Measurements from ENCODE around the gene TBC1D2B. TPM values are rescaled to one million over a fixed set of nuclear protein-coding genes. Genes with fewer than 3 reads are reported as not detected.
A peak's percentile ranks its signal among the peaks of the same experiment; 100 is the strongest.
"Not testable (repeated sequence)": the region's sequence is repeated elsewhere in the genome, so short reads cannot be mapped to it uniquely, and the experiment has no call there.

The TBC1D2B gene
- total and polyA plus RNA-seq, 2 donors, result 31.6 to 55.0 TPM

- DNase-seq (ENCODE audit: extremely low spot score), result no peak
- WGBS, result 90% methylated on average over 15 of the region's 15 CpGs
- Histone ChIP-seq H3K36me3 (ENCODE audit: insufficient read depth) (peaks cover 1% of the 10 kb centered on the region), H3K4me3 (ENCODE audit: low read depth, low read length) (no peak overlapping the region), H3K27ac (ENCODE audit: low read depth) (no peak overlapping the region), H3K4me1 (ENCODE audit: insufficient read depth) (no peaks in the 10 kb centered on the region)
Measured at GRCh38 chr15:77999486-77999885, 78.0 kb downstream of the TBC1D2B start.

GRCh38 chr15:77998592-77998991 is 78.9 kb downstream of the TBC1D2B start:
- no peak overlapping the region for H3K27ac ChIP-seq (ENCODE audit: low read depth)
- H3K4me1 ChIP-seq (ENCODE audit: insufficient read depth), result no peaks in the 10 kb centered on the region
- no peak overlapping the region for H3K4me3 ChIP-seq (ENCODE audit: low read depth, low read length)
- no peak for DNase-seq (ENCODE audit: extremely low spot score)
- H3K36me3 ChIP-seq (ENCODE audit: insufficient read depth), result peaks cover 1% of the 10 kb centered on the region
- 93% methylated on average over 8 of the region's 8 CpGs for WGBS

GRCh38 chr15:77997761-77998554 is 79.6 kb downstream of the TBC1D2B start:
- not testable (repeated sequence) for H3K36me3 ChIP-seq (ENCODE audit: insufficient read depth)

DNA sequence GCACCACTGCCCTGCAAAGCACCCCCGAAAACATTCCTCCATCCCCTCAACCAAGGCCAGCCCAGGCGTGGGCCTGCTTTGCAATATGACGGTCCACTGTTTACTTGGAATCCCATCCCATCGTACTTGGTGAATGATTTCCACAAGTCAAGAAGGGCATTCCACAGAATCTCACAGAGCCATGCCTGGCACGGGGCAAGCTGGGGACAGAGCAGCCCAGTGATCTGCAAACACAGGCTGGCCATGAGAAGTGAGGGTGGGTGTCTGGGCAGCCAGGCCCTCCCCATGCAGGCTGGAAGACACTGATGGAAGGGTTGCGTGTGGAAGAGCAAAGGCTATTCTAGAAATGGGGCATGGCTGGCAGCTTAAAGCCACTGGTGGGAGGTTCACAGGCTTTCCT is 80.3 kb downstream of the TBC1D2B start:
- not testable (repeated sequence) for H3K4me1 ChIP-seq (ENCODE audit: insufficient read depth); H3K4me3 ChIP-seq (ENCODE audit: low read depth, low read length); H3K36me3 ChIP-seq (ENCODE audit: insufficient read depth); H3K27ac ChIP-seq (ENCODE audit: low read depth); DNase-seq (ENCODE audit: extremely low spot score)
- WGBS, result 88% methylated on average over 6 of the region's 6 CpGs

More at GRCh38 chr15:77997761-77998554, 79.6 kb downstream of the TBC1D2B start:
- H3K4me3 ChIP-seq (ENCODE audit: low read depth, low read length); H3K27ac ChIP-seq (ENCODE audit: low read depth); H3K4me1 ChIP-seq (ENCODE audit: insufficient read depth); DNase-seq (ENCODE audit: extremely low spot score): not testable (repeated sequence)
- 92% methylated on average over 23 of the region's 23 CpGs for WGBS

- not testable (repeated sequence) for H3K36me3 ChIP-seq (ENCODE audit: insufficient read depth); DNase-seq (ENCODE audit: extremely low spot score); H3K4me3 ChIP-seq (ENCODE audit: low read depth, low read length); H3K4me1 ChIP-seq (ENCODE audit: insufficient read depth); H3K27ac ChIP-seq (ENCODE audit: low read depth)
- WGBS, result 57% methylated on average over 4 of the region's 4 CpGs
Measured at GRCh38 chr15:77996713-77997171, 80.8 kb downstream of the TBC1D2B start.

DNA sequence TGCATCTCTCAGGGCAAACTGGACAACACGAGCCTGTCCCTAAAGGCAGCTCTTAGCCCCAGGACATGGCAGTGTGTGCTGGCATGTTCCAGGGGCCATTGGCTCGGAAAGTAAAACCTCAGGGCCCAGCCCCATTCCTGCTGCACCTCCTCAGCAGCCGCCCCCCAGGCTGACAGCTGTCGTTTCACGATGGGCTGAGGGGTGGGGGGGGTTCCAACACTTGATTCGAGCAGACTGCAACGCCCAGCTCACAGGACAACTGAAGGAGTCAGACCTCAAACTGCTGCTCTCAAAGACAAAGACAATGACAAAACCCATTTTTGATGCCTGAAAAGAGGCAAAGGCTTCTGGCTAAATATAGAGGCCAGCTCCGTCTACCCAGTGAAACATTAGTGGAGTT is 81.3 kb downstream of the TBC1D2B start:
- H3K4me1 ChIP-seq (ENCODE audit: insufficient read depth); H3K4me3 ChIP-seq (ENCODE audit: low read depth, low read length); DNase-seq (ENCODE audit: extremely low spot score); H3K27ac ChIP-seq (ENCODE audit: low read depth); H3K36me3 ChIP-seq (ENCODE audit: insufficient read depth): not testable (repeated sequence)
- WGBS, result 65% methylated on average over 8 of the region's 8 CpGs

DNA sequence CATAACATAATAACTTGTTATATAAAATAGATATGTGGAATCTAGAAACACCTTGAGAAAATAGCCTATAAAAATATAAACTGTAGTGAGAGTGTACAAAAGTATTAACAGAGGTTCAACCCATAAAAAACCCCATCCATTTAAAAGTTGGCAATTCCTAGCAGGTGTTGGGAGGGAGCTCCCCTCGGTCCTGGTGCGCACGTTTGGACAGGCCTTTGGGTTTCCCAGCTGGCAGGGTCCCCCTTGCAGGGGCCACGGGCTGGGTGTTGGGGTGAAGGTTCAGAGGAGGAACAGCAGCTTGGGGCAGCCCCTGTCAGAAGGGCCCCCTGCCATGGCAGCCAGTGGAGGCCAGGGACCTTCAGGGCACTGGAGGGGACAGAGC is 82.0 kb downstream of the TBC1D2B start:
- not testable (repeated sequence) for DNase-seq (ENCODE audit: extremely low spot score); H3K27ac ChIP-seq (ENCODE audit: low read depth); H3K36me3 ChIP-seq (ENCODE audit: insufficient read depth); H3K4me1 ChIP-seq (ENCODE audit: insufficient read depth); H3K4me3 ChIP-seq (ENCODE audit: low read depth, low read length)
- 60% methylated on average over 4 of the region's 4 CpGs for WGBS

- not testable (repeated sequence) for H3K36me3 ChIP-seq (ENCODE audit: insufficient read depth); DNase-seq (ENCODE audit: extremely low spot score); H3K27ac ChIP-seq (ENCODE audit: low read depth); H3K4me3 ChIP-seq (ENCODE audit: low read depth, low read length); H3K4me1 ChIP-seq (ENCODE audit: insufficient read depth)
- WGBS, result 47% methylated on average over 15 of the region's 15 CpGs
Measured at GRCh38 chr15:77994893-77995536, 82.5 kb downstream of the TBC1D2B start.

DNA sequence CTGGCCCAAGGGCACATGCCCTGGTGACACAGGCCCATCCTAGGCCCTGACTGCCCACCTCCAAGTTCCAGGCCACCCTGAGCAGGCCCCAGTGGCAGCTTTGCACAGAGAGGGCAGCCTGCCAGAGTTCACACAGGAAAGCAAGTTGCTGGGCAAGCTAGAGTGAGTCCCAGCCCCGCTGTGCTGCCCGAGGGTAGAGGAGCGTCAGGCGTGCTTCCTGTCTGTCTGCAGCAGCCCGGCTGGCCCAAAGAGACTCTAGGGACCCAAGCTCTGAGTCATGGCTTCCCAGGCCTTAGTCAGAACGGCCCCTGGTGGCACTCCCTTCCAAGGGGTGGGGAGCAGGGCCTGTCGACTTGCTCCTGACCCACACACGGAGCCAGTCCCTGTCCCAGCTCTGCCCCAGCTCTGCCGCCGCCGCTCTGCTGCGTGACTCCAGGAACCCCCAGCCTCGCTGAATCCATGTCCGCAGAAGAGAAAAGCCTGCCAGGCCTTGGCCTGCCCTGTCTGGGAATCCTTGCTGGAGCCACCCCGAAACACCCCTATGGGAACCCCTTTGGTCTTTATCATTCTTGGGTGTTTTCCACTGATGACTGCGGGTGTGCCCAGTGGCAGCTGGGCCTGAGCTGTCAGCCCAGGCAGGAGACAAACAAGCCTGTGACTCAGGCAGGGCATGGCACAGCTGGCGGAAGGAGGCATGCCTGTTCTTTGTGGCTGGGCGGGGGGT is 83.4 kb downstream of the TBC1D2B start:
- H3K36me3 ChIP-seq (ENCODE audit: insufficient read depth); DNase-seq (ENCODE audit: extremely low spot score); H3K4me3 ChIP-seq (ENCODE audit: low read depth, low read length); H3K4me1 ChIP-seq (ENCODE audit: insufficient read depth): not testable (repeated sequence)
- H3K27ac ChIP-seq (ENCODE audit: low read depth), result peak overlapping the region; percentile 66
- 37% methylated on average over 18 of the region's 18 CpGs for WGBS

DNA sequence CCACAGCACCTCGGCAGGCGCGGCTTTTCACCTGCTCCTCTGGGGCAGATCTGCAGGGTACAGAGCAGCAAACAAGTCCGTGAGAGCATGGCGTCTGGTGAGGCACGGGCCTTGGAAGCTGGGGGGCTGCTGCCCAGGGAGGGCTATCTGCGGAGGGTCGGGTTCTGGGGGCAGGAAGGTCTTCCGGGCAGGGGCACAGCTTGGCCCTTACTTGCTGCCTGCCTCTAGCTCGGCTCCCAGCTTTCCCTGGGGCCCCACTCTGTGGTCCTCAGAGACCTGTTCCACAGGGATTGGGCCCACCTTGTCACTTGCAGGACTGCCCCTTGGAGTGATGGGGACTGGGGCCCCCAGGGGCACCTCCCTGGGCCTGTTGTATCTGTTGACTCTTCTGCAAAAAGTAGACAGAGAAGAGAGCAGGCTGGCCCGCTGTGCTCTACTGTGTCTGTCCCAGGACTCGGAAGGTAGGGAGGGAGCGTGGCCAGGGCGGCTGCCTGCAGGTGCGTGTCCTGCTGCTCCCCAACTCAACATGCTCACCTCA is 84.1 kb downstream of the TBC1D2B start:
- DNase-seq (ENCODE audit: extremely low spot score), result no peak
- H3K4me1 ChIP-seq (ENCODE audit: insufficient read depth), result peaks cover 4% of the 10 kb centered on the region

GRCh38 chr15:77992356-77993222 is 84.9 kb downstream of the TBC1D2B start:
- DNase-seq (ENCODE audit: extremely low spot score), result no peak
- peaks cover 4% of the 10 kb centered on the region for H3K4me1 ChIP-seq (ENCODE audit: insufficient read depth)
- H3K4me3 ChIP-seq (ENCODE audit: low read depth, low read length), result no peak overlapping the region
- peak overlapping the region; percentile 67 for H3K27ac ChIP-seq (ENCODE audit: low read depth)
- WGBS, result 69% methylated on average over 26 of the region's 28 CpGs
- no peaks in the 10 kb centered on the region for H3K36me3 ChIP-seq (ENCODE audit: insufficient read depth)

More for the DNA sequence above, 84.1 kb downstream of the TBC1D2B start:
- Histone ChIP-seq H3K4me3 (ENCODE audit: low read depth, low read length) (no peak overlapping the region), H3K36me3 (ENCODE audit: insufficient read depth) (no peaks in the 10 kb centered on the region), H3K27ac (ENCODE audit: low read depth) (peak overlapping the region; percentile 38)
- WGBS, result 88% methylated on average over 15 of the region's 15 CpGs

DNA sequence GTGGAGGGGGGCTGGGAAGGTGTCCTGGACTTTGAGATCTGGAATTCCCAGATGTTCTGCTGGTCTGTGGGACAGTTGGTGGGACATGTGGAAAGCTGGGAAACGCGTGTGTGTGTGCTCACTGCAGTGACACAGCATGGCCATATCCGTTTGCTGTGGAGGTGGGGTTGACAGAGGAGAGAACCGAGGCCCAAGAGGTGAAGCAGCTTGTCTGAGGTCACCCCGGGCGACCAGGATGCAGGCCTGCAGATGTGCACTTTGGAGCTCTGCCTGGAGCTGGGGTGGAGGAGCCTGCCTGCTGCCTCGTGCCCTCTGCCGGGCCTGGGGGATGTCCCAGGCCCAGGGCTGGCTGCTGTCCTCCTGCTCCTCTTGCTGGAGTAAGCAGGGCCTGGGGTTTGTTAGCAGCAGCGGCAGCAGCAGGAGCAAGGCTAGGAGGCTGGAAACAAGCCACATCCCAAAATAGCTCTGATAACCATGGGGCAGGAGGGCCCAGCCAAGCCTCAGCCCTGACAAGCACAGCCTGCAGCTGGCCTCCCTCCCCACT is 85.8 kb downstream of the TBC1D2B start:
- not testable (repeated sequence) for H3K4me3 ChIP-seq (ENCODE audit: low read depth, low read length); H3K36me3 ChIP-seq (ENCODE audit: insufficient read depth); H3K4me1 ChIP-seq (ENCODE audit: insufficient read depth); DNase-seq (ENCODE audit: extremely low spot score)
- H3K27ac ChIP-seq (ENCODE audit: low read depth), result peak overlapping the region; percentile 67
- WGBS, result 16% methylated on average over 9 of the region's 9 CpGs
